Adrenal gland (tissue), 12 donors: ENCODE measurements around the gene NFATC4. TPM values are rescaled to one million over a fixed set of nuclear protein-coding genes. Genes with fewer than 3 reads are reported as not detected.

ENCODE experiments used
- DNase-seq, 7 donors: peaks; one replicate each; pipeline ENCODE4 v3.0.0-alpha.2; 2019 to 2020
- H3K27ac ChIP-seq, 5 donors: fragments of 200-600 bp; sonication (generic) in 4 of 5; 1 replicate in 3 of 5; 2 replicates in 2 of 5; pipeline versions ENCODE4 v1.5.1 to v1.8.0; 2016 to 2020; ENCODE audit warnings: mild to moderate bottlenecking in 1 of 5
- H3K27me3 ChIP-seq: fragments of 200-600 bp; 2 replicates; pipeline ENCODE4 v1.8.0; 2021
- H3K36me3 ChIP-seq, 2 donors: fragments of 200-600 bp; replicated peaks in 1 of 2; 1 replicate in 1 of 2; 2 replicates in 1 of 2; pipeline versions ENCODE4 v1.5.1 to v1.8.0; 2018 to 2022
- H3K4me1 ChIP-seq, 2 donors: fragments of 200-600 bp; replicated peaks in 1 of 2; 1 replicate in 1 of 2; 2 replicates in 1 of 2; pipeline versions ENCODE4 v1.5.1 to v1.8.0; 2018 to 2021
- H3K4me3 ChIP-seq, 4 donors: fragments of 200-600 bp; sonication (generic) in 3 of 4; one replicate each; pipeline ENCODE4 v1.5.1; 2016 to 2018
- H3K9me3 ChIP-seq, 3 donors: fragments of 200-600 bp; sonication (generic) in 1 of 3; replicated peaks in 1 of 3; 1 replicate in 2 of 3; 2 replicates in 1 of 3; pipeline versions ENCODE4 v1.5.1 to v1.8.0; 2016 to 2021
- CTCF ChIP-seq, 6 experiments: fragments of 450-650 bp in 4 of 6; fragments of 200-600 bp in 2 of 6; sonication (generic) in 1 of 6; IDR thresholded peaks; 1 replicate in 5 of 6; 2 replicates in 1 of 6; pipeline versions ENCODE4 v1.5.1 to v1.8.0; 2016 to 2021; ENCODE audit warnings: antibody characterized with exemption in 6 of 6, mild to moderate bottlenecking in 2 of 6, moderate library complexity in 1 of 6
- POLR2A ChIP-seq, 2 donors: fragments of 450-650 bp; IDR thresholded peaks; one replicate each; pipeline ENCODE4 v1.6.1; 2017; ENCODE audit warnings: antibody characterized with exemption in 2 of 2, mild to moderate bottlenecking in 2 of 2, moderate library complexity in 1 of 2
- WGBS, 4 donors: extraction: QIAGEN DNeasy Blood & Tissue Kit in 2 of 4; methylation state at CpG; one replicate each; pipeline versions ENCODE4 v1.1.5 to v1.1.7; 2013 to 2017; 5-methylcytosine and 5-hydroxymethylcytosine counted together
- intact Hi-C, 2 donors: fragments of 100-400 bp; cut with DNase I; formaldehyde crosslinking; loops; one replicate each; pipeline versions ENCODE4 v1.14.1 to v1.15.0; 2022 to 2023
- polyA plus RNA-seq, 3 donors: library from polyadenylated mRNA; stranded (reverse); fragments of 200-250 nt in 2 of 3; fragments of 350-450 nt in 1 of 3; fragmentation: Illumina TruSeq in 1 of 3; extraction: RNeasy Lipid Tissue Mini Kit (QIAGEN cat#74804) in 1 of 3; gene quantifications; one replicate each; pipeline ENCODE4 v1.2.3, GENCODE V29; 2013 to 2014
- total RNA-seq, 9 donors: library from RNA; depleted of rRNA in 4 of 9; stranded (reverse); fragments of >200 nt in 4 of 9; fragments of 120-200 nt in 1 of 9; fragmentation: NEBNext Ultra II Directional in 1 of 9; extraction: Animal tissue kit (Norgen Biotek cat#: 25700) in 1 of 9; gene quantifications; one replicate each; pipeline versions ENCODE4 v1.1.0 to v1.2.4, GENCODE V29; 2013 to 2023
- donor health status: healthy with polysubstance abuse.
- donor health status: Bipolar disorder and iron deficiency.
- donor health status: DM: yes; HTN: yes; CAD: no.
- donor health status: DM: no; HTN: no; CAD: no.
- donor health status: DM: no; HTN: no; CAD: no.
- donor health status: DM: yes; HTN: yes; CAD: no.

NFATC4 gene
- total and polyA plus RNA-seq, 12 donors: 11.8 to 505 (median 59.8) TPM

GRCh38 chr14:24356208-24356607 is 11.8 kb upstream of the NFATC4 start:
- Histone ChIP-seq H3K4me1 (no peaks in the 10 kb centered on the region), H3K9me3 (no peaks in the 10 kb centered on the region), H3K4me3 (no peak overlapping the region), H3K27me3 (no peaks in the 10 kb centered on the region), H3K36me3 (no peaks in the 10 kb centered on the region), H3K27ac (no peak overlapping the region)
- DNase-seq: no peak
- TF ChIP-seq CTCF (IDR thresholded peaks at IDR 0.05) (no peak), POLR2A (IDR thresholded peaks at IDR 0.05) (no peak)
- intact Hi-C loops: no loop called here
- 71 to 89% (median 80%) methylated on average over 4 of the region's 4 CpGs for WGBS, 4 donors

GRCh38 chr14:24360281-24360680 is 7.7 kb upstream of the NFATC4 start:
- no peak for DNase-seq
- Histone ChIP-seq H3K36me3 (no peaks in the 10 kb centered on the region), H3K4me3 (no peak overlapping the region), H3K4me1 (peaks cover 0 to 2% of the 10 kb centered on the region in 2 donors), H3K27me3 (no peaks in the 10 kb centered on the region), H3K27ac (no peak overlapping the region), H3K9me3 (no peaks in the 10 kb centered on the region)
- intact Hi-C loops: no loop called here
- 86 to 97% (median 94%) methylated on average over 3 of the region's 3 CpGs for WGBS, 4 donors
- TF ChIP-seq CTCF (IDR thresholded peaks at IDR 0.05): no peak
- no peak for TF ChIP-seq POLR2A (IDR thresholded peaks at IDR 0.05)

GRCh38 chr14:24361326-24361725 is 6.7 kb upstream of the NFATC4 start:
- Histone ChIP-seq H3K36me3 (no peaks in the 10 kb centered on the region), H3K27ac (no peak overlapping the region), H3K4me3 (no peak overlapping the region), H3K27me3 (no peaks in the 10 kb centered on the region), H3K9me3 (no peaks in the 10 kb centered on the region), H3K4me1 (peaks cover 6 to 13% of the 10 kb centered on the region in 2 donors)
- intact Hi-C loops: no loop called here
- TF ChIP-seq POLR2A (IDR thresholded peaks at IDR 0.05) (no peak), CTCF (IDR thresholded peaks at IDR 0.05) (no peak)
- DNase-seq: no peak
- 57 to 72% (median 66%) methylated on average over 2 of the region's 2 CpGs for WGBS, 4 donors

- H3K4me3 ChIP-seq: no peak overlapping the region
- intact Hi-C loops: no loop called here
- peaks cover 11 to 19% of the 10 kb centered on the region in 2 donors for H3K4me1 ChIP-seq
- no peak overlapping the region for H3K27ac ChIP-seq
- H3K9me3 ChIP-seq: no peaks in the 10 kb centered on the region
- 33 to 65% (median 47%) methylated on average over 2 of the region's 2 CpGs for WGBS, 4 donors
- peak in 1 of 7 donors; percentile 3 for DNase-seq
- no peaks in the 10 kb centered on the region for H3K27me3 ChIP-seq
- no peaks in the 10 kb centered on the region for H3K36me3 ChIP-seq
- TF ChIP-seq CTCF (IDR thresholded peaks at IDR 0.05) (no peak), POLR2A (IDR thresholded peaks at IDR 0.05) (no peak)
Measured at GRCh38 chr14:24362241-24362960, 5.6 kb upstream of the NFATC4 start.
